WTC11 (cell line): ENCODE measurements around the gene ABCC3. TPM values are rescaled to one million over a fixed set of nuclear protein-coding genes. Genes with fewer than 3 reads are reported as not detected.

Experiments used
- ATAC-seq: fragments of 200-7000 bp; cut with Tn5 transposase; 2 replicates; pipeline ENCODE4 v1.10.0; 2021; ENCODE audit warnings: mild to moderate bottlenecking, moderate library complexity
- CTCF ChIA-PET: fragments of 300-600 bp; sonication (Branson Sonifier 250); formaldehyde crosslinking; loops from one replicate; lab custom pipeline; 2021; ENCODE audit warnings: antibody characterized with exemption; lab: Charles Lee
- POLR2A ChIA-PET: fragments of 350-600 bp; sonication (Branson Sonifier 250); formaldehyde crosslinking; loops from one replicate; lab custom pipeline; 2021; ENCODE audit warnings: antibody characterized with exemption; lab: Charles Lee
- DNase-seq: peaks from one replicate; pipeline ENCODE4 v3.0.0; 2021; ENCODE audit warnings: low spot score
- H3K27ac Mint-ChIP-seq: 2 replicates; pipeline ENCODE4 v1.8.0; 2021; ENCODE audit warnings: mixed read lengths
- H3K27me3 Mint-ChIP-seq: 2 replicates; pipeline ENCODE4 v1.8.0; 2021; ENCODE audit warnings: low read depth, mild to moderate bottlenecking, moderate library complexity, mixed read lengths
- H3K36me3 Mint-ChIP-seq: 2 replicates; pipeline ENCODE4 v1.8.0; 2021; ENCODE audit warnings: mixed read lengths
- H3K4me1 Mint-ChIP-seq: 2 replicates; pipeline ENCODE4 v1.8.0; 2022; ENCODE audit warnings: mixed read lengths
- H3K4me3 Mint-ChIP-seq: 2 replicates; pipeline ENCODE4 v1.8.0; 2021; ENCODE audit warnings: mild to moderate bottlenecking, moderate library complexity, mixed read lengths
- H3K9me3 Mint-ChIP-seq: 2 replicates; pipeline ENCODE4 v1.8.0; 2021; ENCODE audit warnings: mixed read lengths
- ARID4B ChIP-seq: sonication (generic); formaldehyde crosslinking; IDR thresholded peaks from 2 replicates; pipeline ENCODE4 v1.8.0; 2023; ENCODE audit warnings: missing genetic modification reagents, mild to moderate bottlenecking, borderline replicate concordance
- ATF3 ChIP-seq: sonication (generic); formaldehyde crosslinking; conservative IDR thresholded peaks from 2 replicates; pipeline ENCODE4 v1.8.1; 2022; ENCODE audit warnings: mild to moderate bottlenecking, missing genetic modification reagents
- CDX4 ChIP-seq: fragments of 250-450 bp; sonication (Bioruptor Pico); IDR thresholded peaks from 2 replicates; pipeline ENCODE4 v1.9.0; 2021; ENCODE audit warnings: moderate library complexity, mild to moderate bottlenecking, inconsistent platforms, borderline replicate concordance
- CREB1 ChIP-seq: sonication (generic); formaldehyde crosslinking; IDR thresholded peaks from 2 replicates; pipeline ENCODE4 v1.8.0; 2023; ENCODE audit warnings: mild to moderate bottlenecking, missing genetic modification reagents
- E2F4 ChIP-seq: sonication (generic); formaldehyde crosslinking; IDR thresholded peaks from 2 replicates; pipeline ENCODE4 v1.8.1; 2022; ENCODE audit warnings: low read depth, mild to moderate bottlenecking, moderate library complexity, missing genetic modification reagents, borderline replicate concordance
- FOXP4 ChIP-seq: sonication (generic); formaldehyde crosslinking; IDR thresholded peaks from 2 replicates; pipeline ENCODE4 v1.8.0; 2022; ENCODE audit warnings: mild to moderate bottlenecking, missing genetic modification reagents
- HMGA2 ChIP-seq: fragments of 250-450 bp; sonication (Bioruptor Pico); IDR thresholded peaks from 2 replicates; pipeline ENCODE4 v1.4.0; 2021; ENCODE audit warnings: mild to moderate bottlenecking, moderate library complexity
- MLX ChIP-seq: sonication (generic); formaldehyde crosslinking; IDR thresholded peaks from 2 replicates; pipeline ENCODE4 v1.8.1; 2023; ENCODE audit warnings: mild to moderate bottlenecking, missing genetic modification reagents, moderate library complexity
- OVOL2 ChIP-seq: fragments of 250-450 bp; sonication (Bioruptor Pico); IDR thresholded peaks from 2 replicates; pipeline ENCODE4 v1.9.0; 2021; ENCODE audit warnings: mild to moderate bottlenecking, borderline replicate concordance
- PRDM15 ChIP-seq: sonication (generic); formaldehyde crosslinking; IDR thresholded peaks from 2 replicates; pipeline ENCODE4 v1.8.0; 2022; ENCODE audit warnings: missing genetic modification reagents
- RELA ChIP-seq: sonication (generic); formaldehyde crosslinking; IDR thresholded peaks from 2 replicates; pipeline ENCODE4 v1.8.1; 2022; ENCODE audit warnings: missing genetic modification reagents, mild to moderate bottlenecking, borderline replicate concordance
- TCF7 ChIP-seq: sonication (generic); formaldehyde crosslinking; IDR thresholded peaks from 2 replicates; pipeline ENCODE4 v1.8.0; 2022; ENCODE audit warnings: mild to moderate bottlenecking, low read depth, missing genetic modification reagents, moderate library complexity
- ZNF423 ChIP-seq: fragments of 250-450 bp; sonication (Bioruptor Pico); IDR thresholded peaks from 2 replicates; pipeline ENCODE4 v2.1.2; 2022; ENCODE audit warnings: mild to moderate bottlenecking, moderate library complexity
- ZNF532 ChIP-seq: fragments of 250-450 bp; sonication (Bioruptor Pico); IDR thresholded peaks from 2 replicates; pipeline ENCODE4 v1.9.0; 2021; ENCODE audit warnings: mild to moderate bottlenecking, borderline replicate concordance
- total RNA-seq: library from RNA; stranded (reverse); gene quantifications from 3 replicates; pipeline ENCODE4 v1.2.3, GENCODE V29; 2021

Gene ABCC3
- total RNA-seq, 1 experiment from 2014 or later: 0.92 TPM

- TF ChIP-seq ATF3 (CRISPR knock-in tag): no peak
- TF ChIP-seq, all 79 proteins: peak for 0
Observed at GRCh38 chr17:50662632-50663225, 28.0 kb downstream of the ABCC3 start (continued).

- ChIA-PET CTCF (no interaction called here), POLR2A (no interaction called here)
- H3K4me1 Mint-ChIP-seq: peaks cover 28% of the 10 kb centered on the region
- ATAC-seq (no peak), DNase-seq (no peak)
- no peaks in the 10 kb centered on the region; the same call in 1 of the 2 replicates for H3K27me3 Mint-ChIP-seq
- H3K27ac Mint-ChIP-seq: no peak overlapping the region
- H3K36me3 Mint-ChIP-seq: no peaks in the 10 kb centered on the region
- H3K4me3 Mint-ChIP-seq: no peak overlapping the region
- no peaks in the 10 kb centered on the region for H3K9me3 Mint-ChIP-seq
- no peak for TF ChIP-seq ZNF532
- no peak for TF ChIP-seq TCF7 (CRISPR knock-in tag)
- no peak for TF ChIP-seq OVOL2 (CRISPR knock-in tag)
- no peak for TF ChIP-seq HMGA2
- TF ChIP-seq PRDM15 (CRISPR knock-in tag): no peak
- no peak for TF ChIP-seq ZNF423
- TF ChIP-seq FOXP4 (CRISPR knock-in tag): no peak
- no peak for TF ChIP-seq E2F4 (CRISPR knock-in tag)
- no peak for TF ChIP-seq CDX4
- no peak for TF ChIP-seq RELA (CRISPR knock-in tag)
- TF ChIP-seq MLX: no peak
- TF ChIP-seq CREB1 (CRISPR knock-in tag): no peak
- no peak for TF ChIP-seq ARID4B (CRISPR knock-in tag)
Observed at GRCh38 chr17:50663812-50664374, 29.2 kb downstream of the ABCC3 start.
